ENCODE data around the gene LCN6. TPM values are rescaled to one million over a fixed set of nuclear protein-coding genes. Genes with fewer than 3 reads are reported as not detected.

LCN6 gene
- total RNA-seq, 1 experiment from 2014 or later: not detected

DNA sequence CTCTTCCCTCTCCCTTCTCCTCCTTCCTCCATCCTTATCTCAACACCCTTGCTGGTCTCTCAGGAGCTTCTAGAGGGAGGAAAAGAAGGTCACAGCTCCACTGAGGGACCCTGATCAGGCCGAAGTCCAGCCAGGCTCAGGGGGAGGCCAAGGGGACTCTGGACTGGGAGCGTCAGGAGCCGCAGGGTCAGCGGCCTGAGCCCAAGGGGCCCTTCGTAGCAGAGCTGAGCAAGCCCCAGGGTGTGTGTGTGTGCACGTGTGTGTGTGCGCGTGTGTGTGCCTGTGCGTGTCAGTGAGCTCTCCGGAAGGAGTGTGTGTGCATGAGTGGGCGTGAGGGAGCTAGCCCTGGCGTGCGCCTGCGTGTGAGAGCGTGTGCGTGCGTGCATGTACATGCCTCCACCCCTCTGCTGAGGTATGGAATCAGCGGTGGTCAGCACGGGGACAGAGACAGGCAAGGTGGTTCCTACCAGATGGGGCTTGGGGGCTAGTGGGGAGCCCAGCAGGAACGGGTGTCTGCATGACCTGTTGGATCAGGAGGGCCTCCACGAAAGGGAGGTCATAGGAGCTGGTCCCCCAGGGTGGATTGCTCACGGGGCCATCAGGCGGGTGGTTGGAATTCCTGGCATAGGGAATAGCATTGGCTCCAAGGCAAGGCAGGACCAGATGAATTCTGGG, 51.0 kb downstream of the LCN6 start:
- no peaks in the 10 kb centered on the region for H3K9me3 ChIP-seq
- Mint-ChIP-seq H3K4me1 (ENCODE audit: low read depth, unreplicated experiment) (peaks cover 31% of the 10 kb centered on the region), H3K36me3 (ENCODE audit: insufficient read depth, unreplicated experiment) (peaks cover 8% of the 10 kb centered on the region), H3K27ac (ENCODE audit: unreplicated experiment) (peak overlapping the region; percentile 82), H3K27me3 (ENCODE audit: insufficient read depth, unreplicated experiment) (no peaks in the 10 kb centered on the region), H3K4me3 (ENCODE audit: unreplicated experiment) (peak overlapping the region; percentile 63), H3K9me3 (ENCODE audit: unreplicated experiment) (no peaks in the 10 kb centered on the region)
- no peak overlapping the region for H3K4me3 ChIP-seq (ENCODE audit: low read depth, low read length)
- intact Hi-C loops (cut with micrococcal nuclease; ENCODE audit: unreplicated experiment): no loop called here
- ChIA-PET CTCF (no interaction called here), POLR2A (interaction anchor here (0.5 to 1.1 kb wide), 4 partner anchors 10 to 31 kb away, joined by 3 to 4 read pairs (median 4); no protein-coding TSS in a partner anchor)
- H3K4me1 ChIP-seq: peaks cover 65% of the 10 kb centered on the region
- TF ChIP-seq, protein P1, sequence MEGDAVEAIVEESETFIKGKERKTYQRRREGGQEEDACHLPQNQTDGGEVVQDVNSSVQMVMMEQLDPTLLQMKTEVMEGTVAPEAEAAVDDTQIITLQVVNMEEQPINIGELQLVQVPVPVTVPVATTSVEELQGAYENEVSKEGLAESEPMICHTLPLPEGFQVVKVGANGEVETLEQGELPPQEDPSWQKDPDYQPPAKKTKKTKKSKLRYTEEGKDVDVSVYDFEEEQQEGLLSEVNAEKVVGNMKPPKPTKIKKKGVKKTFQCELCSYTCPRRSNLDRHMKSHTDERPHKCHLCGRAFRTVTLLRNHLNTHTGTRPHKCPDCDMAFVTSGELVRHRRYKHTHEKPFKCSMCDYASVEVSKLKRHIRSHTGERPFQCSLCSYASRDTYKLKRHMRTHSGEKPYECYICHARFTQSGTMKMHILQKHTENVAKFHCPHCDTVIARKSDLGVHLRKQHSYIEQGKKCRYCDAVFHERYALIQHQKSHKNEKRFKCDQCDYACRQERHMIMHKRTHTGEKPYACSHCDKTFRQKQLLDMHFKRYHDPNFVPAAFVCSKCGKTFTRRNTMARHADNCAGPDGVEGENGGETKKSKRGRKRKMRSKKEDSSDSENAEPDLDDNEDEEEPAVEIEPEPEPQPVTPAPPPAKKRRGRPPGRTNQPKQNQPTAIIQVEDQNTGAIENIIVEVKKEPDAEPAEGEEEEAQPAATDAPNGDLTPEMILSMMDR (IDR thresholded peaks at IDR 0.05; ENCODE audit: insufficient read depth in 1 of 2, low read depth in 1 of 2, low read length in 1 of 2, severe bottlenecking in 1 of 2, unreplicated experiment in 1 of 2): no peak
- no TSS peak for BruUV-seq (replicated peaks)
- H3K27me3 ChIP-seq (replicated peaks; ENCODE audit: control insufficient read depth, insufficient read depth, low read length): no peaks in the 10 kb centered on the region
- no peaks in the 10 kb centered on the region for H3K36me3 ChIP-seq (ENCODE audit: control insufficient read depth, insufficient read depth, low read length)
- DNase-seq: peak in 1 of 2 experiments; percentile 68

DNA sequence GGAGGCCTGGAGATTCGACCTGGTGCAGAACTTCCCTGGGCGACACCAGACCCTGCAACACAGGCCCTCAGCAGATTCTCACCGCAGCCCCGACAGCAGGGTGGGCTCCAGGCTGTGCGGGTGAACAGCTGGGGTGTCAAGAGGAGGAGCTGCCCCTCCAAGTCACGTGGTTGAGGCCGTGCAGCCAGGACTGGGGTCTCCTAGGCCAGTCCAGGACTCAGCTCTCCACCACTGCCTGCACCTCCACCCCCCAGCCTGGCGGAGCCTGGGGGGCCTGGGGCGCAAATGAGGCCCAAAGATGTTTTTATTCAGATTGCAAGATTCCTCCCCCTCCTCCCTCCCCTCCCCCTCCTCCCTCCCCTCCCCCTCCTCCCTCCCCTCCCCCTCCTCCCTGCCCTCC, 51.8 kb downstream of the LCN6 start:
- peaks cover 8% of the 10 kb centered on the region for H3K36me3 Mint-ChIP-seq (ENCODE audit: insufficient read depth, unreplicated experiment)
- Histone ChIP-seq H3K4me3 (ENCODE audit: low read depth, low read length) (no peak overlapping the region), H3K27me3 (replicated peaks; ENCODE audit: control insufficient read depth, insufficient read depth, low read length) (no peaks in the 10 kb centered on the region), H3K9me3 (no peaks in the 10 kb centered on the region), H3K36me3 (ENCODE audit: control insufficient read depth, insufficient read depth, low read length) (no peaks in the 10 kb centered on the region), H3K4me1 (peaks cover 72% of the 10 kb centered on the region)
- ChIA-PET POLR2A (no interaction called here), CTCF (no interaction called here)
- no peak overlapping the region for H3K27ac Mint-ChIP-seq (ENCODE audit: unreplicated experiment)
- peaks cover 31% of the 10 kb centered on the region for H3K4me1 Mint-ChIP-seq (ENCODE audit: low read depth, unreplicated experiment)
- BruUV-seq (replicated peaks): no TSS peak
- intact Hi-C loops (cut with micrococcal nuclease; ENCODE audit: unreplicated experiment): no loop called here
- H3K27me3 Mint-ChIP-seq (ENCODE audit: insufficient read depth, unreplicated experiment): no peaks in the 10 kb centered on the region
- H3K9me3 Mint-ChIP-seq (ENCODE audit: unreplicated experiment): no peaks in the 10 kb centered on the region
- DNase-seq: no peak
- no peak overlapping the region for H3K4me3 Mint-ChIP-seq (ENCODE audit: unreplicated experiment)
- TF ChIP-seq, protein P1 (IDR thresholded peaks at IDR 0.05; ENCODE audit: insufficient read depth in 1 of 2, low read depth in 1 of 2, low read length in 1 of 2, severe bottlenecking in 1 of 2, unreplicated experiment in 1 of 2): no peak

DNA sequence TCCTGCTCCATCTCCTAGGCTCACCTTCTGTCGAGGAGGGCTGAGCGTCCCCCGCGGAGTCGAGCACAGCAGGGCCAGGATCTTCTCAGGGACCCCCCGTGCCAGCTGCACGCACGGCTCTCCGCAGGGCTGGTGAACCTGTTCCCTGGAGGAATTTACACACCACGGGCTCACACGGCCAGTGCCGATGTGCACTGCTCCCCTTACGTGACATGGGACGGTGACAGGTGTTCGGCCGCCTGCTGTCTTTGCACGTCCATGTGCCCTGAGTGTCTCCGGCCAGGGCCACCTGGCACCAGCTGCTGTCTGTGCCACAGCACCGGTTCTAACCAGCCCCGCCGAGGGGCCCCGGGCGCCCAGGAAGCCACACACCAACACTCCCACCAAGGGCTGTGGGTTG, 52.4 kb downstream of the LCN6 start:
- no TSS peak for BruUV-seq (replicated peaks)
- Histone ChIP-seq H3K4me3 (ENCODE audit: low read depth, low read length) (no peak overlapping the region), H3K27me3 (replicated peaks; ENCODE audit: control insufficient read depth, insufficient read depth, low read length) (no peaks in the 10 kb centered on the region), H3K4me1 (peaks cover 78% of the 10 kb centered on the region), H3K36me3 (ENCODE audit: control insufficient read depth, insufficient read depth, low read length) (no peaks in the 10 kb centered on the region), H3K9me3 (no peaks in the 10 kb centered on the region)
- DNase-seq: no peak
- ChIA-PET POLR2A (no interaction called here), CTCF (interaction anchor here (1.6 kb wide), 1 partner anchor 32 kb away, joined by 3 read pairs; no protein-coding TSS in a partner anchor)
- Mint-ChIP-seq H3K4me3 (ENCODE audit: unreplicated experiment) (no peak overlapping the region), H3K36me3 (ENCODE audit: insufficient read depth, unreplicated experiment) (peaks cover 8% of the 10 kb centered on the region), H3K4me1 (ENCODE audit: low read depth, unreplicated experiment) (peaks cover 31% of the 10 kb centered on the region), H3K27me3 (ENCODE audit: insufficient read depth, unreplicated experiment) (no peaks in the 10 kb centered on the region), H3K9me3 (ENCODE audit: unreplicated experiment) (no peaks in the 10 kb centered on the region), H3K27ac (ENCODE audit: unreplicated experiment) (no peak overlapping the region)
- TF ChIP-seq, protein P1 (IDR thresholded peaks at IDR 0.05; ENCODE audit: insufficient read depth in 1 of 2, low read depth in 1 of 2, low read length in 1 of 2, severe bottlenecking in 1 of 2, unreplicated experiment in 1 of 2): no peak
- intact Hi-C loops (cut with micrococcal nuclease; ENCODE audit: unreplicated experiment): no loop called here
